Stimulated activated CD8-positive, alpha-beta memory T cell treated with anti-CD3 and anti-CD28 coated beads, Interleukin-7, amount 100 ng/mL, for 4 hours (primary cell): ENCODE measurements around the gene TNFRSF8.

Experiments
- DNase-seq, 2 donors: peaks; one replicate each; pipeline ENCODE4 v3.0.0-alpha.2; 2020; ENCODE audit warnings: low read depth in 2 of 2

The TNFRSF8 gene

DNA sequence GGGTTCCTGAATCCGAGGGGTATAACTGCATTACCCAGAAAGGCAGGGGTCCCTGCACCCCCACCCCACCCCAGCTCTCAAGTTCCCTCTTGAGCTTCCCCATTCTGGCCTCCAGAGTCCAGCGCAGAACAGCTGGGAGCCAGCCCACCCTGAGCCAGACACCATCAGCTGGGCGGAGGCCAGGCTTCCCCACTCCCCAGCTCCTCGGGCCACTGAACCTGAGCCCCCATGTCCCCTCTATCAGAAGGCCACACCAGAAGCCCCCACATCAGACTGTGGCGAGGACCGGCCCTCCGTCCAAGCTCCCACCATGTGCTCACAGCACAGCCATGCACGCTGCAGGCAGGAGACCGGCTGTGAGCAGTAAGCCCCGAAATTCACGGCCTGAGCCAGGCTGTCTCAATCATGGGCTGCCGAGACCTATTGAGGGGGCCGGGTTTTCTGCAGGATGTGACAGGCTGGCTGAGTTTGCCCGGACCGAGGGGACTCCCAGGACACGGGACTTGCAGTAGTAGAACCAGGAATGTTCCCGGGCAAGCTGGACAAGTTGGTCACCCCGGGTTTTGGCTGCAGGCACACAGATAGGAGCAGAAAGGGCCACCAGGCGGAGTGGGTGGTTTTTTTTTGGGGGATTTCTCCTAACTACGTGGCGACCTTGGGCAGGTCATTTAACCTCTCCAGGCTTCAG is 78.2 kb downstream of the TNFRSF8 start:
- DNase-seq: no peak

GRCh38 chr1:12142141-12142823 is 79.2 kb downstream of the TNFRSF8 start:
- DNase-seq: no peak

GRCh38 chr1:12142891-12143630 is 80.0 kb downstream of the TNFRSF8 start:
- no peak for DNase-seq

GRCh38 chr1:12143631-12144155 is 80.6 kb downstream of the TNFRSF8 start:
- no peak for DNase-seq

DNA sequence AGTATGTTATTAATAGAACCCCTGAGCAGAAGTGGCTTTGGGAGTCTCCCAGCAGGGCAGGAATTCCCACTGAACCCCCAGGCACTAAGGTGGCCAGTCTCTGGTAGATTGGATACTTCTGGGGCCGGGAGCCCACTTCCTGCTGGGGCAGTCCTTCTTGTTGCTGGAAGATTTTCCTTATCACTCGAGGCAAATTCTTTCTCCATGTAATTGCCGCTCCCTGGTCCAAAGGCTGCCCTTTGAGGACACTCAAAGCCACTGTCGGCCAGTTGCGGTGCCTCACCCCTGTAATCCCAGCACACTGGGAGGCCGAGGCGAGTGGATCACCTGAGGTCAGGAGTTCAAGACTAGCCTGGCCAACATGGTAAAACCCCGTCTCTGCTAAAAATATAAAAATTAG is 81.1 kb downstream of the TNFRSF8 start:
- no peak for DNase-seq

GRCh38 chr1:12144969-12145368 is 81.9 kb downstream of the TNFRSF8 start:
- no peak for DNase-seq

DNA sequence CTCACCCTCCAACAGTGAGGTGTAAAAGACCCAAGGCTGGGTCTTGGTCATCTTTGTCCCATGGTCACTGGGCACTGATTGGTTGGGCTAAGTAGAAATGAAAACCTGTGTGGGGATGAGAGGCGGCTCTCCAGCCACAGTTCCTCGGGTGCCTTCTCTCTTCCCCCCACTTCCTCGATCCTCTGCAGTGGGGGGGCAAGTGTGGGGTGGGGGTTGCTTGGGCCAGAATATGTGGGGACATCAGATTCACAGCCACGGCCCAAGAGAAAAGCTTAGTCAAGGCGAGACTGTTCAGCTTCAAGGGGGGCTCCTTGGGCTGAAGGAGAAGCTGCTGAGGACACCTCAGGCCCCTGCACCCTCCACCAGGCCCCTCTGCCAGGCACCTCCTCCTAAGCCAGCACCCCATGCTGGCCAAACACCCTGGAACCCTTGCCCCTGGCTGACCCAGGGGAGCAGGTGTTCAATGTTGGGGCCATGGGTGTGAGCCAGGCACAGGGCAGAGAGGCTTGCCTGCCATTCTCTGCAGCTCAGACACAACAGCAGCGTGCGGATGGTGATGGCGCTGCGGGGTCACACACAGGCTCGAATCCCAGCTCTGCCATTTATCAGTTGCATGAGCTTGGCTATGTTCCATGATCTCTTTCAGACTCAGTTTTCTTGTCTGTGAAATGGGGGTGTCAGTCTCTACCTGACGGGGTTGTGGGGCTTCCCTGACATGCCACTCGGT is 82.7 kb downstream of the TNFRSF8 start:
- no peak for DNase-seq

GRCh38 chr1:12146343-12147112 is 83.4 kb downstream of the TNFRSF8 start:
- DNase-seq: no peak

- DNase-seq: no peak
Observed at GRCh38 chr1:12147201-12147701, 84.1 kb downstream of the TNFRSF8 start.

- DNase-seq: no peak
Observed at GRCh38 chr1:12148160-12148957, 85.3 kb downstream of the TNFRSF8 start.

- DNase-seq: no peak
Observed at GRCh38 chr1:12148958-12149790, 86.1 kb downstream of the TNFRSF8 start.

- no peak for DNase-seq
Observed at GRCh38 chr1:12149791-12150175, 86.7 kb downstream of the TNFRSF8 start.

DNA sequence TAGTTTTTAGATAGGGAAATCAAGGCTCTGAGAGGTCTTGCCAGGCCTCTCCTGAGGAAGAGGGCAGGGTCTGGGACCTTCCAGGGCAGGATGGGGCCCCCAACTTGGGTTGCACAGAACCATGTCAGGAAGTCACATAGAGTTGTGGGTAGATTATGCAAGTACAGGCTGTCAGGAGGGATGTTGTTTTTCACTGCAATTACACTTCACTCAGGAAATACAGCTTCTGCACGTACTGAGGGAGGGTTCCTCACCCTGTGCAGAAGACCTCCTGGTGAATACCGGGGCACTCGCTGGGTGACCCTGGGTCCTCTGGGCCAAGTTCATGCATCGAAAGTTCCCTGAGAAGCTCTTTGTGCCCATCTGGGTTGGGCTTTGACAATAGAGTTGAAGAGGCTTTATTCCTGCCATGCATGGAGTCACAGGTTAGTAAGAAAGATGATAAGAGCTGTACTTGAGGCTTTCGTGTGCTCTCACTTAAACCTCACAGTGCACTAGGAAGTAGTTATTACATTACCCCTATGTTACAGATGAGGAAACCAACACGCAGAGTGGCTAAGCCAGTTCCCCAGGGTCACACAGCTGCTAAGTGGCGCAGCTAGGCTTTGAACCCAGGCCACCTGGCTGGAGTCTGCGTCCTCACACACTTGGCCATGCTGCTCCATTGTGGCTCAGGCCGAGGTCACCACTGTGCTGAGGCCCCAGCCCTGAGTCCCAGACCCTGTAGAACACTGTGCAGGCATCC is 87.5 kb downstream of the TNFRSF8 start:
- no peak for DNase-seq

- no peak for DNase-seq
Observed at GRCh38 chr1:12151465-12151864, 88.4 kb downstream of the TNFRSF8 start.

- no peak for DNase-seq
Observed at GRCh38 chr1:12152113-12152891, 89.2 kb downstream of the TNFRSF8 start.

GRCh38 chr1:12153181-12153785 is 90.2 kb downstream of the TNFRSF8 start:
- no peak for DNase-seq

DNA sequence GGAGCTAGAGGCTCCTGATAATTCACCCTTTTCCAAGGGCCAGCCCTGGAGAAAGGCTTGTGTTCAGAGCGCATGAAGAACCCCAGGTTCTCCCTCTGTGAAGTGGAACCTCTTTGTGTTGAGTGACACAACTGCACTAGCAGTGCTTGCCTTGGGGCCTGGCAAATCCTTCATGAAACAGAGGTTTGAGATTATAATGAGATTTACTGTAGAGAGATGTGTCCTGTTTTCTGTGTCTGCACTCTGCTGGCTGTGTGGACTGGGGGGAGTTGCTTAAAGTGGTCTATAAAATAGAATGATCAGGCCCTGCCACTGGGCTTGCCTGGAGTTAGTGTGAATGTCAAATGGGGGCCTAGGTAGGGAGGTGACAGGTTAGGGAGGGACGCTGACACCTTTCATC is 92.2 kb downstream of the TNFRSF8 start:
- DNase-seq: no peak
